Measurements from ENCODE around the gene CAPG.
"Not testable (repeated sequence)": the region's sequence is repeated elsewhere in the genome, so short reads cannot be mapped to it uniquely, and the experiment has no call there.

The CAPG gene

DNA sequence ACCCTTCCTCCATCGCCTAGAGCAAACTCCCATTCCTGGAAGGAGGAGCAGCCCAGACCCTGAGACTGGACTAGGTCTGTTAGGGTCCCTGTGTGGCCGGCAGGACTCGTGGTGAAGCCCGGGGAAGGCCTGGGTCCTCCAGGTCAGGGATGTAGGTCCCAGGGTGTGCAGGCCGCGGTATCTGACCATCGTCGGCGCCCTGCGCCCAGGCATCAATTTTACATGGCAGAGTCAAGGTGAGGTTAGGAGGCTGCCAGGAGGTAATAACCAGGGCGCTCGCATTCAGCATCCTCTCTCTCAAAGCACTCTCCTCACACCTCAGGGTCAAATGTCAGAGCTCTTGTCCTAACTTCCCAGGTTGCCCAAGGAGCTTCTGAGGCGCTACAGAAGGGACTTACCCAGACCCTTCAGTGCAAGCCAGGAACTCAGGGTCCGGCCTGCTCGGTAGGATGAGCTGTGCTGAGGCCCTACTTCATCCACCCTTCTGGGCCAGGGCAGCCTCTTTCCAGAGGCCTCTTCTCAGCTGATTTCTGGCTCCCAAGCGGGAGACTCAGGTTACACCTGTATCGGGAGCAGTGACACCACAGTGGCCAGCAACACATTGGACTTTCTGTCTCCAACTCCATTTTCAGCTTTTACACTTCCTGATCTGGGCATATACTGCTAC lies 9.0 kb upstream of the CAPG start:
- no peaks in the 10 kb centered on the region for H3K9me3 ChIP-seq (ENCODE audit: control insufficient read depth, insufficient read depth, low read length)

DNA sequence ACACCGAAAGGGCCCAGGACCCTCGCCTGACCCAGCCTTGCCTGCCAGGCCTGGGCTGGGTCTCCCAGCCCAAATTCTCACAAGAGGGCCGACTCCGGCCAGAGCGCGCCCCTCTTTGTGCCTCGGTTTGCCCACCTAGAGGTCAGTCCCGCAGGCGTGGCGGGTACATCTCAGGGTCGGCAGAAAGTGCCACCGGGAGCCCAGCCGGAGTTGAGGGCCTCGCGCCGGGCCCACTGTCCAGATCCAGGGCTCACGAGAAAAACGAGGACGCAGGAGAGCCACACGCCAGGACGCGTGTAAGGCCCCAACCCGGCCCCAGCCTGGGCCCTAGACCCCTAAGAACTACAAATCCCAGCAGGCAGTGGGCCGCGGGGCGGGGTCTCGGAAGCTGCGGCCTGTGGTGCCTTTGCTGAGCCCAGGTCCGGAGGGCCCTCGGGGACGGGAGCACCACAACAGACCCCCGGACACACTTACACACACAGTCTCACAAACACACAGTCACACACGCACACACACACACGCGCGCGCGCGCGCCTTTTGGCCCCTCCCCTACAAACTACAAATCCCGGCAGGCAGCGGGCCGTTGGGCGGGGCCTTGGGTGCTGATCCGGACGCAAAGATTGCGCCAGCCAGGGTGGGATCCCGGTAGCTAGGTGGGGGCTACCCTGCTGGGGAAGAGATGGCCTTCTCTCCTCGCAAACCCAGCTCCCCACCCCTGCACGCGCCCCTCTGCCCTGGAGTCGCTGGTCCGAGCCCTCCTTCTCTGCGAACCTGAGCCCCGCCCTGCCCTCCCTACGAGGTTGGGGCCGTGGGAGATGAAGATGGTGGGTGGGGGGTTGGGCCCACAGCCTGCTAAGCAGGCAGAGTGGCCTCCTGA lies 8.2 kb upstream of the CAPG start, which contains the start of gene SH2D6:
Gene SH2D6, plus strand, starts transcription at position 583 of the 877 bp plus-strand sequence. CDS start 10,752 bp downstream, outside the sequence.
- Histone ChIP-seq H3K4me1 (ENCODE audit: insufficient read depth, low read length) (peaks cover 18% of the 10 kb centered on the region), H3K36me3 (ENCODE audit: insufficient read depth, low read length) (no peaks in the 10 kb centered on the region), H3K9me3 (ENCODE audit: control insufficient read depth, insufficient read depth, low read length) (no peaks in the 10 kb centered on the region), H3K9ac (ENCODE audit: low read depth, low read length) (peak within 1 kb of the TSS; percentile 90)

More for the DNA sequence above, 9.0 kb upstream of the CAPG start:
- H3K36me3 ChIP-seq (ENCODE audit: insufficient read depth, low read length), result no peaks in the 10 kb centered on the region
- peaks cover 18% of the 10 kb centered on the region for H3K4me1 ChIP-seq (ENCODE audit: insufficient read depth, low read length)
- peak overlapping the region; percentile 90 for H3K9ac ChIP-seq (ENCODE audit: low read depth, low read length)

DNA sequence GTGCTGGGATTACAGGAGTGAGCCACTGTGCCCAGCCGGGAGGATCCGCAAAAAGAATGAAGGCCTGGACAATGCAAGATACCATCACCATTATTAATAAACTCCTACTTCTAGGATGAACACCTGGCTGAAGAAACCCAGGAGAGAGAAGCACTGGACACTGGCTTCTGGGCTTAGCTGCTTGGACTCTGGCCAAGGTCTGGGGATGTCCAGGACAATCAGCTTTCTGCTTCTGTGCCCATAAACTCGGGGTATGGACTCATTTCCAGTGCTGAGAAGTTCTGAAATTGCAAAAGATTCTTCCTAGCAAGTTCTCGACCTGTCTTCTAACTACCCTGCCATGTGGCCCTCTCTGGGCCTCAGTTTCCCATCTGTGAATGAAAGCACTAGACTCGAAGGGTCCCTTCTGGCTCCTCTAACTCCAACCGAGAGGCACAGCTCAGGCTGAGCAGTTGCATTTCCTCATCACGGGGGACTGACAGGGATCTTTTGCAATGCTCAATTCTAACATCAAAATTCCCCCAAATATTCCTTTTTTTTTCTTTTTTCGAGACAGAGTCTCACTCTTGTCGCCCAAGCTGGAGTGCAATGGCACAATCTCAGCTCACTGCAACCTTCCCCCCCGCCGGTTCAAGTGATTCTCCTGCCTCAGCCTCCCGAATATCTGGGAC lies 5.9 kb upstream of the CAPG start:
- no peaks in the 10 kb centered on the region for H3K9me3 ChIP-seq (ENCODE audit: control insufficient read depth, insufficient read depth, low read length)
- peaks cover 18% of the 10 kb centered on the region for H3K4me1 ChIP-seq (ENCODE audit: insufficient read depth, low read length)
- H3K9ac ChIP-seq (ENCODE audit: low read depth, low read length), result no peak overlapping the region
- no peaks in the 10 kb centered on the region for H3K36me3 ChIP-seq (ENCODE audit: insufficient read depth, low read length)

DNA sequence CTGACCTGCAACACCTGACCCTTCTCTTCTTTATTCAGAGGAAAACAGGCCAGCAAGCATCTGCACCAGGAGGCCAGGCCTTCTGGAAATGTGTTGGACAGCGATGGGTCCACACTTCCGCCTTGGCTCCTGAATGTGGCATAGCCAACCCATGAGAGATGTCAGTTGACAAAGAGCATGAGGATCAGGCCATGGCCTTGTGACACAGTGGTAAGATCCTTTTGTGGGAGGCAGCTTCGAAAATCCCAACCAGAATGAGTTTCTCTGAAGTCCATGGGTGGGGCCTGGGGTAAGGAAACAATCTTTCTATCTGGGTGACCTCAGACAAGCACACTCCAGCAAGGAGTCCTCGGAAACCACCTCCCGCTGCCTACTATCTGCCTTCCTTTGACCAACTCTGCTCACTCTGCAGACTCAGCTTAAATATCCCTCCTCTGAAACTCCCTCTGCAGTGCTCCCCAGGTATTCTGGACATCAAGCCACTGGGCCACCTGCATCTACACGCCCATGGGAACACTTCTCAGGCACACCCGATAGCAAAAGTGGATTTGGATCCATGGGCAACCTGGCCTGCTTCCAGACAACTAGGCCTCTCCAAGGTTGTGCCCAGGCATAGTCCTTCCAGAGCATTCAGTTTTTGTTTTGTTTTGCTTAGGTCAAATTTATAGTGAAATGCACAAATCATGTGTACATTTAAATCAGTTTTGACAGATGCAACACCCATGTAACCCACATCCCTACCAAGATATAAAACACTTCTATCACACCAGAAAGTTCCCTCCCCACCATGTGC lies 4.8 kb upstream of the CAPG start:
- Histone ChIP-seq H3K36me3 (ENCODE audit: insufficient read depth, low read length) (no peaks in the 10 kb centered on the region), H3K9me3 (ENCODE audit: control insufficient read depth, insufficient read depth, low read length) (no peaks in the 10 kb centered on the region), H3K9ac (ENCODE audit: low read depth, low read length) (no peak overlapping the region), H3K4me1 (ENCODE audit: insufficient read depth, low read length) (peaks cover 24% of the 10 kb centered on the region; the same call in 1 of the 2 replicates)

DNA sequence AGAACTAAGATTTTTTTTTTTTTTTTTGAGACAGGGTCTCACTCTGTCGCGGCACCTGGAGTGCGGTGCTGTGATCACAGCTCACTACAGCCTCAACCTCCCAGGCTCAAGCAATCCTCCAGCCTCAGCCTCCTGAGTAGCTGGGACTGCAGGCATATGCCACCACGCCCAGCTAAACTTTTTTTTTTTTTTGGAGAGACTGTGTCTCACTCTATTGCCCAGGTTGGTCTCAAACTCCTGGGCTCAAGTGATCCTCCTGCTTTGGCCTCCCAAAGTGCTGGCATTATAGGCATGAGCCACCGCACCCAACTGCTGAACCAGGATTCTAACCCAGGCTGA lies 4.2 kb upstream of the CAPG start:
- H3K9ac ChIP-seq (ENCODE audit: low read depth, low read length); H3K36me3 ChIP-seq (ENCODE audit: insufficient read depth, low read length); H3K9me3 ChIP-seq (ENCODE audit: control insufficient read depth, insufficient read depth, low read length): not testable (repeated sequence)
- H3K4me1 ChIP-seq (ENCODE audit: insufficient read depth, low read length), result peaks cover 28% of the 10 kb centered on the region

DNA sequence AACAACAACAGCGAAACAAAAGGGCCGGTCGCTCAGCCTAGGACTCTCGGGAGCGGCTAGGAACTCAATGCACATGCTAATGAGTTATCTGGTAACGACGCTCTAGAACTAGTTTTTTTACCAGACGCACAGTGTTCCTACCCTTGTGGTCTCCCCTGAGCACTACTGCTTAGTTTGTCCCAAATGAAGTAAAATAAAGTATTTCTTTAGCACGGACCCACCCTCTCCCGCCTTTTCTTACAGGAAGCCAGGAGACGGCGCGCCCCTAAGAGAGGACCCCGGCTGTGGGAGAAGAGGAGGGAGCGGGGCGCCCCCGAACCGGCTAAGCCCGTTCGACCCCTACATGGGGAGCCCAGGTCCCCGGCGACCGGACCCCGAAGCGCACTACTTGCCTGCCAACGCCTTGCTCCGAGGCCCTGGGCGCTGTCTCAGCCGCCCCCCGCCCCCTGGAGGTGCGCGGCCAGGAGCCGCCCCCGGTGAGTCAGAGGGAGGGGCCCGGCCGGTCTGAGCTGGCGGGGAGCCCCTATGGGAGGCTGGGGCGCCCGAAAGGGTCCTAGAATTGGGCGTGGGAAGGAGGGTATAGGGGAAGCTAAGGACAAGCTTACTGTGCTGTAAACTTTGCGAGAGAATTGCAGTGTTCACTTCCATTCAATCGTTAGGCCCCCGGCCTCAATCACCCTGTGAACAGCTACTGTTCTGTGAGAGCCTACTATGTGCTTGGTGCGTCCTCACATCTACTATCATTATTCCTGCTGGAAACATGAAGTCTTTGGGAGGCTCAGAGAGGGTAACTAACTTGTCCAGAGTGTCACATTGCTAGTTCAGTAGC lies 3.6 kb upstream of the CAPG start:
- peaks cover 29% of the 10 kb centered on the region for H3K4me1 ChIP-seq (ENCODE audit: insufficient read depth, low read length)
- H3K36me3 ChIP-seq (ENCODE audit: insufficient read depth, low read length), result no peaks in the 10 kb centered on the region
- no peaks in the 10 kb centered on the region for H3K9me3 ChIP-seq (ENCODE audit: control insufficient read depth, insufficient read depth, low read length)
- peak overlapping the region; percentile 97 for H3K9ac ChIP-seq (ENCODE audit: low read depth, low read length)

DNA sequence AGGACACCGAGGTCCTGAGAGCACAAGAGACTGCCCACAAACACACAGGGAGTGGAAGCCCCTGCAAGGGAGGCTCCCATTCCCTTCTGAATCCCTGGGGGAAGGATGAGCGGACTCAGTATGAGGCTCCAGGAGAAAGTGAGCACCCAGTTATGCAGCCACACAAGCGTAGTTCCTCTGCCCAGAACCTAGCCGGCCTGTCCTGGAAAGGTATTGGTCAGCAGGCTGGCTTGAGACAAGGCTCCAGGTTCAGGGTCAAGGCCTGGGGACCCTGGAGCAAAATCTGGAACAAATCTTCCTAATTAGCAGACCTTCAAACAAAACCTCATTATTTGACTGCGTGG lies 1.2 kb upstream of the CAPG start:
- H3K4me1 ChIP-seq (ENCODE audit: insufficient read depth, low read length), result peaks cover 25% of the 10 kb centered on the region
- H3K9ac ChIP-seq (ENCODE audit: low read depth, low read length), result no peak overlapping the region
- no peaks in the 10 kb centered on the region for H3K36me3 ChIP-seq (ENCODE audit: insufficient read depth, low read length)
- H3K9me3 ChIP-seq (ENCODE audit: control insufficient read depth, insufficient read depth, low read length), result no peaks in the 10 kb centered on the region

DNA sequence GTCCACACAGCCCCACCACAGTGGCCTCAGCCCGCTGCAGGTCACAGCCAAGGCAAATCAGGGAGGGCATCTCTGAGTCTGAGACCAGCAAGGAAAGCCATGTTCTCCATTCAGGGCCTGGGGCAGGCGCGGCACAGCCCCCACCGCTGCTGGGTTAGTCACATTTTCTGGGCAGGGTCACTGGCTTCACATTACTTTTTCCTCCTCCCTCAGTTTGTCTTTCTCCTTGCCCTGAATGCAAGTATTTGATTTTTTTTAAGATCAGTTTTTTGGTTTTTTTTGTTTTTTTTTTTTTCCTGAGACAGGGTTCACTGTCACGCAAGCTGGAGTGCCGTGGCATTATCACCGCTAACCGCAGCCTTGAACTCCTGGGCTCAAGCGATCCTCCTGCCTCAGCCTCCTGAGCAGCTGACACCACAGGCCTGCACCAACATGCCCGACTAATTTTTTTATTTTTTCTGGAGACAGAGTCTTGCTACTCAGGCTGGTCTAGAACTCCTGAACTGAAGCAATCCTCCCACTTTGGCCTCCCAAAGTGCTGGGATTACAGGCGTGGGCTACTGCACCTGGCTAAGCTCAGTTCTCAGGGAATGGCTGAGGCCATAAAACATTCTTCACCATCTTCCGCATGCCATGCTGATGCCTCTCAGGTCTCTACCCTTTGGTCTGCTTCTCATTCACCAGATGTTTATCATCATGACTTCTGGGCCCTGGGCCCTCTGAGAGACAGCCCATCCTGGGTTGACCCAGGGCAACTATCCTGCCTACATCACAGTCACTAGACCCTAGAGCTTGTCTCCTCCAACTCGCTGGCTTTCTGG lies 628 bp upstream of the CAPG start:
- Histone ChIP-seq H3K4me1 (ENCODE audit: insufficient read depth, low read length) (peaks cover 30% of the 10 kb centered on the region), H3K9me3 (ENCODE audit: control insufficient read depth, insufficient read depth, low read length) (no peaks in the 10 kb centered on the region), H3K9ac (ENCODE audit: low read depth, low read length) (peak overlapping the region; percentile 12; the same call in 1 of the 2 replicates), H3K36me3 (ENCODE audit: insufficient read depth, low read length) (no peaks in the 10 kb centered on the region)

DNA sequence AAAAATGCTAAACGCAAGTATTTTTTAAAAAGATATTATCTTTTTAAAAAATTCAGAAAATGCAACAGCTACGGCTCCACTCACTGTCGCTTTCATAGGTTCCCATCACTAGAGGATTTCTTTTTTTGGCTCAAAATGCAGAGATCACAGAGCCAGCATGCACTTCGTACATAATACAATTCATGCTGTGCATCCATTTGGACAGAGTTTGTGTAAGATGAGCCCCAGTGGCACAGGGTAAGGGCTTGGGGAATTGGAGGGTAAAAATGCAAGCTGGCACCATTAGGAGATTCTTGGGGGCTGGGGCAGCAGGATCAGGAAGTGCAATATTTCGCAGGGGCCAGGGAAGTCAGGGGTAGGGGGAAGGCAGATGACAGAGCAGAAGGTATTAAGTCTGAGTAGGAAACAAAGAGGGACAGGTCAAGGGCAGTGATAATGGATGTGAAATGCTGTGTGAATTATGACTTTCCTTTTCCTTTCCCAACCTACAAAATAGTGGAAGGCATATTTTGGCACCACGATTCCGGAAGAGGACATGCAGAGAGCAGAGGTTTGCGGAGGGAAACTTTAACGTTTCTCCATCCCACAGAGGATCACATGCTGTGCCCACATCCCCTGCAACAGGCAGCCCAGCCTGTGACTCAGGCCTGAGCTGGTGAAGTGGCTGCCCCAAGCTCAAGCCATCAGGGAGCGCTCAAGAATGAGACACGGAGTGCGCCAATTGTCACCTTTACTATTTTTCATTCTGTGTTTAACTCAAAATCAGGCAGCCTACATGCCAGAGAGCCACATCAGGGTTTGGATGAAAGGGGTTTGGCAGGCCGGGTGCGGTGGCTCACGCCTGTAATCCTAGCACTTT lies 4.7 kb downstream of the CAPG start:
- Histone ChIP-seq H3K36me3 (ENCODE audit: insufficient read depth, low read length) (peaks cover 4% of the 10 kb centered on the region; the same call in 1 of the 2 replicates), H3K4me1 (ENCODE audit: insufficient read depth, low read length) (peaks cover 26% of the 10 kb centered on the region), H3K9ac (ENCODE audit: low read depth, low read length) (no peak overlapping the region), H3K9me3 (ENCODE audit: control insufficient read depth, insufficient read depth, low read length) (no peaks in the 10 kb centered on the region)

DNA sequence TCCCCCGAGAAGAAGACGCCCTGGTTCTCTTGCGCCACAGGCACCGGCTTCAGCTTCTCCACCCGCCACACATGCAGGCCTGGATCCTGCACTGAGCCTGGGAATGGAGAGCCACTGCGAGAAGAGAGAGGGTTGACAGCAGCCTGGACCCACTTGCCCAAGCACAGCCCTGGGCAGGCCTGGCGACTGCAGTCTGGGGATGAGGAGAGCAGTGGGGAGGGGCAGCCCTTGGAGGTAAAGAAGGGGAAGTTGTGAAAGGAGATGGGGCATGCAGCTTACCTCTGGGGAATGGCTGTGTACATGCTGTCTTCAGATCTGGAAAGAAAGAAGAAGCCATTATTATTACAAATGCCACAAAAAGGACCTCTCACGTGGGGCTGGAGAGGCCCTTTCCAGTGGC lies 8.3 kb downstream of the CAPG start:
- peaks cover 10% of the 10 kb centered on the region; the same call in 1 of the 2 replicates for H3K4me1 ChIP-seq (ENCODE audit: insufficient read depth, low read length)
- peaks cover 4% of the 10 kb centered on the region; the same call in 1 of the 2 replicates for H3K36me3 ChIP-seq (ENCODE audit: insufficient read depth, low read length)
- H3K9me3 ChIP-seq (ENCODE audit: control insufficient read depth, insufficient read depth, low read length), result no peaks in the 10 kb centered on the region
- no peak overlapping the region for H3K9ac ChIP-seq (ENCODE audit: low read depth, low read length)

DNA sequence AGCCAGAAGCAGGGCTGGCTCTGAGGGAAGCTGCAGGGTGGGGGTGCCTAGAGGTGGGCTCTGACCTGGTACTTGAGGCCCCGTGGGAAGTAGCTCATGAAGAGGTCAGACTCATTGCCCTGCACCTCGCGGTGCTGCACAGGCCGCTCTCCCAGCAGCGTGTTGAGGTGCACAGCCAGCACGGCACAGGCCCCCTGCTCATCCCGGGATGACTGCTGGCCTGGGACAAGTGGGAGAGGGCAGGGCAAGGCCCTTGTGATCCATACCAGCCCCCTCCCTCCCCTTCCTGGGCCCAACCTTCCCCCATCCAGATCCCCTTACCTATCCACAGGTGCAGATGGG lies 8.7 kb downstream of the CAPG start:
- H3K36me3 ChIP-seq (ENCODE audit: insufficient read depth, low read length), result peaks cover 4% of the 10 kb centered on the region; the same call in 1 of the 2 replicates
- H3K4me1 ChIP-seq (ENCODE audit: insufficient read depth, low read length), result peaks cover 10% of the 10 kb centered on the region; the same call in 1 of the 2 replicates
- H3K9me3 ChIP-seq (ENCODE audit: control insufficient read depth, insufficient read depth, low read length), result no peaks in the 10 kb centered on the region
- no peak overlapping the region for H3K9ac ChIP-seq (ENCODE audit: low read depth, low read length)
